A204.1 (cell line): ENCODE measurements around the gene SLC30A5.
A peak's percentile ranks its signal among the peaks of the same experiment; 100 is the strongest.
"Not testable (repeated sequence)": the region's sequence is repeated elsewhere in the genome, so short reads cannot be mapped to it uniquely, and the experiment has no call there.

ENCODE experiments used
- FAIRE-seq: peaks from 2 replicates; lab custom pipeline; 2012; peaks lifted over from hg19 to GRCh38; lab: Jason Lieb, UNC

SLC30A5 gene

DNA sequence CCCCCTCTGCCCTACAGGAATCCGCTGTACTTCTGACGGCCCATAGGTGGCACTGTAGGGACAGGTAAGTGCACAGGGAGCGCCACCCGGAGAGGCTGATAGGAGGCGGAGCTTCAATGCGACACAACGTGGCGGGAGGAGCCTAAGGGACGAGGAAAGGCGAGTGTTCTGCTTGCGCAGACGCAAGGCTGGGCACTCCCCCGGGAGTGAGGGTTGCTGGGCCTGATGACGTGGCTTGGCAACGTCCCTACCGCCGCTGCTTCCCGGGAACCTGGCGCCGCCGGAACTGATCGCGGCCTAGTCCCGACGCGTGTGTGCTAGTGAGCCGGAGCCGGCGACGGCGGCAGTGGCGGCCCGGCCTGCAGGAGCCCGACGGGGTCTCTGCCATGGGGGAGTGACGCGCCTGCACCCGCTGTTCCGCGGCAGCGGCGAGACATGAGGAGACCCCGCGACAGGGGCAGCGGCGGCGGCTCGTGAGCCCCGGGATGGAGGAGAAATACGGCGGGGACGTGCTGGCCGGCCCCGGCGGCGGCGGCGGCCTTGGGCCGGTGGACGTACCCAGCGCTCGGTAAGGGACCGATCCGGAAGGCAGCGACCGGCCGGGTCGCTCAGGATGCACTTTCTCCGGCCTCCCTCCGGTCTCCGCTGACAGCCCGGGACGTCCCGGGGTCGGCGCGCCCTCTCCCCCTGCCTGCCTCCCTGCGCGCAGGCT, at the start of gene SLC30A5:
SLC30A5 (plus strand) TSS at position 244 of the 712 bp plus-strand sequence; CDS start at position 486, 242 bp downstream.
- FAIRE-seq: peak; percentile 97

DNA sequence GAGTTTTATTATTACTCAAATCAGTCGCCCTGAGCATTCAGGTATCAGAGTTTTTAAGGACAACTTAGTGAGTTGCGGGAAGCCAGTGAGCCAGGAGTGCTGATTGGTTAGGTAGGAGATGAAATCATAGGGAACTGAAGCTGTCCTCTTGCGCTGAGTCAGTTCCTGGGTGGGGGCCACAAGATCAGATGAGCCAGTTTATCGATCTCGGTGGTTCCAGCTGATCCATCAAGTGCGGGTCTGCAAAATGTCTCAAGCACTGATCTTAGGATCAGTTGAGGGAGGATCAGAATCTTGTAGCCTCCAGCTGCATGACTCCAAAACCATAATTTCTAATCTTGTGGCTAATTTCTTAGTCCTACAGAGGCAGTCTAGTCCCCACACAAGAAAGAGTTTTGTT, 48.6 kb upstream of the SLC30A5 start:
- not testable (repeated sequence) for FAIRE-seq

DNA sequence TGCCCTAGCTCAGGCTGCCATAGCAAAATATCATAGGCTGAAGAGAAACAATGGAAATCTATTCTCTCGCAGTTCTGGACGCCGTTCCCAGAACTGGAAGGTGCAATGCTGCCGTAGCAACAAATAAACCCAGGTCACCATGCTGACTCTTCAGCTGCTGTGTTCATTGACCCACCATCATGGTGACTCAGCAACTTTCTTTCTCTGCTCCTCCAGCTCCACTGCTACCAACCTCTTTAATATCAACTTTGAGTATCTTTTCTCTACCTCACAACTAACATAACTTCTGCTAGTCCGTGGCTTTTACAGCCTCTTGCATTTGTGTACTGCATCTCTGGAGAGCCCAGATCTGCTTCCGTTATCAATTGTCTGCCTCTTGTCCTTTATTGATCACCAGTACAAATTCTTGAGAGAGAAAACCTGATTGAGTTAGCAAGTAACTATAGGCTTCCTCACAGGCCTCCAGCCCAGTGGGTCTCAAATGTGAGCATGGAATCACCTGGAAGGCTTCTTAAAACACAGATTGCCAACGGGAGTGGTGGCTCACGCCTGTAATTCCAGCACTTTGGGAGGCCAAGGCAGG, 47.3 kb upstream of the SLC30A5 start:
- no peak for FAIRE-seq

GRCh38 chr5:69048230-69048629, 45.6 kb upstream of the SLC30A5 start:
- FAIRE-seq: no peak

DNA sequence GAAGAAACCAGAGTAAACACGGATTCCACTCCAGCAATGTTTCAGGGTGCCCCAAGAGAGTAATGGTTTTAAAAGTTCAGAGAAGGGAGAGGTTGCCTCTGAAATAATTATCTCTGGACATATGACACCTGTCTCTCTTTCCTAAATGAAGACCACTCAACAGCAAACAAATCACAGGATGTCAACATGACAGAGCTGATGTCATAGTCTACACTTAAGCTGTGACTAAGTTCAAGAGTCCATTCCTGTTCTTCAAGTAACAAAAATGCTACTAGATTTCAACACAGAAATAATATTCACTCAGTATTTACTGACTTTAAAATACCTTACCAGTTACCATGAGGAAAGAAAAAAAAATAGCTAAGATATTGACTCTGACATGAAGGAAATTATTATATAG, 44.7 kb upstream of the SLC30A5 start:
- FAIRE-seq: no peak

DNA sequence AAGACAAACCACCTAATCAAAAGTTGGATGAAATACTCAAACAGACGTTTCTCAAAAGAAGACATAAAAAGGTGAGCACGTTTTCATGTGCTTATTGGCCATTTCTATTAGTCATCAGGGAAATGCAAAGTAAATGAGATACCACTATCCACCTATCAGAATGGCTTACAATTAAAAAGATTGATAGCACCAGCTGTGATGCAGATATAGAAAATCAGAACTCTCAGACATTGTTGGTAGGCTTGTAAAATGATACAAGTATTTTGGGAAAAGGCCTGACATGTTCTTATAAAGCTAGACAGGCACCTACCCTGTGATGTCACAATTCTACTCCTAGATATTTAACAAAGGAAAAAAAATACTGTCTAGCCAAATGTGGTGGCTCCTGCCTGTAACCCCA, 44.0 kb upstream of the SLC30A5 start:
- FAIRE-seq: no peak

DNA sequence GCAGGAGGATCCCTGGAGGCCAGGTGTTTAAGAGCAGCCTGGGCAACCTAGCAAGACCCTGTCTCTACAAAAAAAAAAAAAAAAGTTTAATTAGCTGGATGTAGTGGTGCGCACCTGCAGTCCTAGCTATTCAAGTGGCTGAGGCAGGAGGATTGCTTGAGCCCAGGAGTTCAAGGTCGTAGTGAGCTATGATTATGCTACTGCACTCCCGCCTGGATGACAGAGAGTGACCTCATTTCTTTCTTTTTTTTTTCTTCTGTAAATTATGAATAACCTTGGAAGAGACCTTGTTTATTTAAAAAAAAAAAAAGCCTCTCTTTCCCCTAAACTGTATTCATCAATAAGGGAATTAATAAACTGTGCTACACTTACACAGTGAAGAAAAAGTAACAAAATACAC, 43.6 kb upstream of the SLC30A5 start:
- no peak for FAIRE-seq

DNA sequence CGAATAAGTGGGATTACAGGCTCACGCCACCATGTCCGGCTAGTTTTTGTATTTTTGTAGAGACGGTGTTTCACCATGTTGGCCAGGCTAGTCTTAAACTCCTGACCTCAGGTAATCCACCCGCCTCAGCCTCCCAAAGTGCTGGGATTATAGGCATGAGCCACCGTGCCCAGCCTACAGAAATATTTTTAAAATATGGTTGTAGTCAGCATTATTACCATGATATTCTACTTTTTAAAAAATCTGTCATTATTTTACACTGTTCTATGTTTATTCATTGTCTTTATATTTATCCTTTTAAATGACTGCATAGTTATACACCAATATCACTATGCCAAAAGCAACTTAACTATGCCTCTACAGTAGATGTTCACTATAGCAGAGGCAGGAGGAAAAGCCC, 41.6 kb upstream of the SLC30A5 start:
- no peak for FAIRE-seq

DNA sequence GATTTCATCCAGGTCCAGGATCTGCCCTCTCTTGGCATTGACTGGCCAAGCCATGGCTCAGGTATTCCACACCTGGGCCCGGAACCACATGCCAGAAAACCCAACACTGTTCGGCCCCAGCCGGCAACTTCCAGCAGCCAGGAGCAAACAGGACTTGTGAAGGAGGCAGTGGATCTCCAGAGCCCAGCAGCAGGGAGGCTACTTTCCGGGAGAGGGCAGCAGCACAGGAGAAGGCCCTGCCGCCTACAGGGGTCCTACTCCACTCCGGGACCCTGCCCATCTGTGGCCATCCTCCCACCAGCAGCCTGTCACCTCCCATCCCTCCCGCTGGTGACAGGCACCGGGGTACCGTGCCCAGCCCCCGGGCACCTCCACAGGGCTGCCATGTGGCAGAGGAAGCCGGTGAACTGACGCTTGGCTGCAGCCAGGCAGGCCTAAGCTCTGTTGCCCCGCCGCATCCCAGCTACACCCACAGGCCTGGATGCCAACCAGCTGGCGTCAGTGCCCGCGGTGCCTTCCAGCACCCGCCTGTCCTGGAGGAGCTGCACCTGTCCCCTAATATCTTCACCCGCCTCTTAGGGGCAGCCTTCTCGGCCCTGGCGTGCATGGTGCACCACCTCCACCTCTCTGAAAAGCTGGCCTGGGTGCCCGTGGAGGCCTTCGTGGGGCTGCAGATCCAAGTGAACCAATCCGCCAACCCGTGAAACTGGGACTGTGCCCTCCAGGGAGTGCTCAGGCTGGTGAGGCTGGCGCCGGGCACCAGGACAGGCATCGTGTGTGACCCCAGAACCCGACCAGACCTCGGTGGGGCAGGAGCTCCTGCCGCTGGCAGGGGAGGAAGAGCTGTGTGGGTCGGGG, 18.9 kb upstream of the SLC30A5 start:
- no peak for FAIRE-seq

DNA sequence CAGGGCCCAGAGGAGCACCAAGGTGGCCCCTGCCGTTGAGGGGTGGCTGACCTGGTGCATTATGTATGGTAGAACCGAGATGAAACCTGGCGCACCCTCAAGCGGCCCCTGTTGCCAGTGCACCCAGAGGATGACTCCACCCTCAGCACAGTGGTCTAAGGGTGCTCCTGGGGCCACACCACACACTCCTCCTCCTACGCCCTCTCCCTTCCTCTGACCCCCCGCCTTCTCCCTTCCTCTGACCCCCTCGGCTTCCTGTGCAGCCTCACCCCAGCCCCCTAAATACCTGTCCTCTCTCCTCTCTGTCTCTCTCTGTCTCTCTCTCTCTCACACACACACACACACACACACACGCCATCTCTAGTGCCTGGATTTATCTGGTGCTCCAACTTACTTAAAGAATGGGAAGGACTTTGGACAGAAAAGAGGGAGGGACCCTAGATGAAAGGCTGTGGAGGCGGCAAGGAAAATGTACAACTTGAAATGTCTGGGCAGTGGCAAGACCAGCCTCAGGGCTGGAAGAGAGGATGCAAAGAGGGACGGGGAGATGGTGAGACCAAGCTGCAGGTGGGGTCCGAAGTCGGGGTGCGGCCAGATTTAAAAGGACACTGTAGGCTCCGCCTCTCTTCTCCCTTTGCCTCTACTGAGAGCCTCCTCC, 18.2 kb upstream of the SLC30A5 start:
- no peak for FAIRE-seq

DNA sequence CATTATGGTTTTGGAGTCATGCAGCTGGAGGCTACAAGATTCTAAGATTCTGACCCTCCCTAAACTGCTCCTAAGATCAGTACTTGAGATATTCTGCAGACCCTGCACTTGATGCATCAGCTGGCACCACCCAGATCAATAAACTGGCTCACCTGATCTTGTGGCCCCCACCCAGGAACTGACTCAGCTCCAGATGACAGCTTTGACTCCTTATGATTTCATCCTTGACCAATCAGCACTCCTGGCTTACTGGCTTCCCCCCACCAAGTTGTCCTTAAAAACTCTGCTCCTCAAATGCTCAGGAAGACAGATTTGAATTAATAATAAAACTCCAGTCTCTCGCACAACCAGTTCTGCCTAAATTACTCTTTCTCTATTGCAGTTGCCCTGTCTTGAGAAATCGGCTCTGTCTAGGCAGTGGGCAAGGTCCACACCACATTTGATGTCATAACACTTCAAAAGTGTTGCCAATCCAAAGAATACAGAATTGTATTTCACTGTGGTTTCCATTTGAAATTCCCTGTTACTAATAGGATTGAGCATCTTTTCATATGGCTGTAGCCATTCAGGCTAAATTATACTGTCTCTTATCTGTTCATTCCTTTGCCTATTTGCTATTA, 14.8 kb upstream of the SLC30A5 start:
- no peak for FAIRE-seq

GRCh38 chr5:69079556-69079955, 14.3 kb upstream of the SLC30A5 start:
- FAIRE-seq: no peak

GRCh38 chr5:69083412-69083811, 10.4 kb upstream of the SLC30A5 start:
- FAIRE-seq: no peak

- FAIRE-seq: no peak
Measured at GRCh38 chr5:69084195-69084594, 9.6 kb upstream of the SLC30A5 start.

DNA sequence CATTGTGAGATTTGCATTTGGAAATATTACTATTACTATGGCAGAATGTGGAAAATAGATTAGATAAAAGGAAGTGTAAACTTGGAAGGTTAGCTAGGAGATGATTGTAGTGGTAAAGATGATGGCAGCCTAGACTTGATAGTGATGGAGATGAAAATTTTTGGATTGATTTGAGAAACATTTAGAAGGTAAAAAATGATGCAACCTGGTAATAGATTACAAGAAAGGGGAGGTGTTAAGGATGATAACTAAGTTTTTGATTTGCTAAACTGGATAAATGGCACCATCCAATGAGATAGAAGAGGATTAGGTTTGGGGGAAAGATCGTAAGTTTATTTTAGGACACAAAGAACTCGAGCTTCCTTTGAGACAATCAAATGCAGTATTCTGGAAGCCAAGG, 8.9 kb upstream of the SLC30A5 start:
- no peak for FAIRE-seq

- FAIRE-seq: no peak
Measured at GRCh38 chr5:69086206-69086605, 7.6 kb upstream of the SLC30A5 start.

GRCh38 chr5:69088006-69088405, 5.8 kb upstream of the SLC30A5 start:
- not testable (repeated sequence) for FAIRE-seq

- FAIRE-seq: no peak
Measured at GRCh38 chr5:69090158-69090557, 3.7 kb upstream of the SLC30A5 start.

GRCh38 chr5:69091771-69092170, 2.0 kb upstream of the SLC30A5 start:
- no peak for FAIRE-seq

GRCh38 chr5:69092969-69093368, 845 bp upstream of the SLC30A5 start:
- no peak for FAIRE-seq

GRCh38 chr5:69099302-69099701, 5.5 kb downstream of the SLC30A5 start:
- no peak for FAIRE-seq

DNA sequence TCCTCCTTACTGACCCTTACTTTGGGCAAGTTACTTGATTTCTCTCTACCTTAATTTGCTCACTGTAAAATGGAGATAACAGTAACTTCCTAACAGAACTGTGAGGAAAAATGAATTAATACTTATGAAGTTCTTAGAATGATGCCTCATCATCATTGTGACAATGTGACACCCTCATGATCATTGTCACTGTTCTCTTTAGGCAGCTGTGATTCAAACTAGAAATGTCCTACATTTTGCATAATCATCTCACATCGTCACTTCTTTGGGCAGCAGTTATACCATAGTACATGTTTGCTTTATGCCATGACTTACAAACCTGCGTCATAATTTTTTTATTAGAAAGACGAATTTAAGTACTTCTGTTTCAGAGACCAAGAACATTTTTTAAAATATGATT, 9.7 kb downstream of the SLC30A5 start:
- no peak for FAIRE-seq
